PC-3 (cell line): Measurements from ENCODE around the gene SMOC2. TPM values are rescaled to one million over a fixed set of nuclear protein-coding genes. Genes with fewer than 3 reads are reported as not detected.

Experiments used
- ATAC-seq: fragments of 200-7000 bp; cut with Tn5 transposase; 2 replicates; pipeline ENCODE4 v1.9.1; 2020; ENCODE audit warnings: mild to moderate bottlenecking, moderate library complexity
- BruUV-seq: library from RNA; stranded (reverse); fragments of 400-500 nt; replicated peaks from 2 replicates; lab custom pipeline; 2021; lab: Mats Ljungman, UMichigan
- CTCF ChIA-PET: fragments of 300-600 bp; sonication (Branson Sonifier 250); formaldehyde crosslinking; loops from one replicate; lab custom pipeline; 2022; ENCODE audit warnings: antibody characterized with exemption; lab: Charles Lee
- POLR2A ChIA-PET: fragments of 300-600 bp; sonication (Branson Sonifier 250); formaldehyde crosslinking; loops from one replicate; lab custom pipeline; 2022; ENCODE audit warnings: antibody characterized with exemption; ENCODE audit not compliant: unreplicated experiment; lab: Charles Lee
- DNase-seq: peaks from one replicate; pipeline ENCODE4 v3.0.0-alpha.2; 2015
- H2AFZ ChIP-seq: fragments of 300-600 bp; sonication (generic); 2 replicates; pipeline ENCODE4 v1.6.0; 2016; ENCODE audit warnings: antibody characterized with exemption, low read length
- H3F3A ChIP-seq: fragments of 300-600 bp; sonication (generic); one replicate; pipeline ENCODE4 v1.6.0; 2017; ENCODE audit warnings: antibody characterized with exemption, low read length, control low read depth, mild to moderate bottlenecking; ENCODE audit not compliant: unreplicated experiment
- H3K27ac ChIP-seq: fragments of 300-600 bp; sonication (generic); 2 replicates; pipeline ENCODE4 v1.5.1; 2016; ENCODE audit warnings: mild to moderate bottlenecking, low read length
- H3K27me3 ChIP-seq: fragments of 300-600 bp; sonication (generic); 2 replicates; pipeline ENCODE4 v1.6.1; 2016; ENCODE audit warnings: low read length, mixed read lengths
- H3K36me3 ChIP-seq: fragments of 300-600 bp; sonication (generic); 2 replicates; pipeline ENCODE4 v1.6.1; 2016; ENCODE audit warnings: low read depth, mixed run types, low read length, mixed read lengths
- H3K4me1 ChIP-seq: fragments of 300-600 bp; sonication (generic); 2 replicates; pipeline ENCODE4 v1.5.1; 2016; ENCODE audit warnings: low read length; ENCODE audit not compliant: insufficient read depth
- H3K4me2 ChIP-seq: fragments of 300-600 bp; sonication (generic); 2 replicates; pipeline ENCODE4 v1.6.0; 2016; ENCODE audit warnings: low read length
- H3K4me3 ChIP-seq: fragments of 300-600 bp; sonication (generic); 2 replicates; pipeline ENCODE4 v1.5.1; 2016; ENCODE audit warnings: mild to moderate bottlenecking, low read length, mixed read lengths
- H3K79me2 ChIP-seq: fragments of 300-600 bp; sonication (generic); 2 replicates; pipeline ENCODE4 v1.6.1; 2017; ENCODE audit warnings: low read length, mixed read lengths
- H3K9ac ChIP-seq: fragments of 300-600 bp; sonication (generic); 2 replicates; pipeline ENCODE4 v1.6.0; 2016; ENCODE audit warnings: mild to moderate bottlenecking, low read length
- H3K9me2 ChIP-seq: fragments of 300-600 bp; sonication (generic); replicated peaks from 2 replicates; pipeline ENCODE4 v1.6.1; 2016; ENCODE audit warnings: mixed run types, low read length, mixed read lengths
- H3K9me3 ChIP-seq: fragments of 300-600 bp; sonication (generic); 2 replicates; pipeline ENCODE4 v1.6.1; 2016; ENCODE audit warnings: low read length, mixed read lengths
- H4K20me1 ChIP-seq: fragments of 300-600 bp; sonication (generic); 2 replicates; pipeline ENCODE4 v1.6.1; 2016; ENCODE audit warnings: low read length, mixed read lengths
- CTCF ChIP-seq: fragments of 300-600 bp; sonication (generic); conservative IDR thresholded peaks from 2 replicates; pipeline ENCODE4 v1.5.1; 2017; ENCODE audit warnings: antibody characterized with exemption, low read depth, mild to moderate bottlenecking, low read length
- EZH2 ChIP-seq: fragments of 300-600 bp; sonication (generic); IDR thresholded peaks from one replicate; pipeline ENCODE4 v1.6.1; 2017; ENCODE audit warnings: antibody characterized with exemption, mild to moderate bottlenecking, low read length; ENCODE audit not compliant: unreplicated experiment
- EZH2phosphoT487 ChIP-seq: fragments of 300-600 bp; sonication (generic); IDR thresholded peaks from 2 replicates; pipeline ENCODE4 v1.6.1; 2018; ENCODE audit warnings: mild to moderate bottlenecking, antibody characterized with exemption, low read length, borderline replicate concordance
- intact Hi-C: fragments of 100-400 bp; cut with micrococcal nuclease; formaldehyde crosslinking; loops from 2 replicates; pipeline ENCODE4 v1.9.0; 2023
- total RNA-seq: library from RNA; depleted of rRNA; stranded (reverse); fragments of >200 nt; gene quantifications from 2 replicates; pipeline ENCODE4 v1.2.3, GENCODE V29; 2014

Gene SMOC2
- total RNA-seq, 1 experiment from 2014 or later, result not detected

GRCh38 chr6:168574075-168574698 is 133.2 kb downstream of the SMOC2 start:
- CTCF ChIA-PET, result no interaction called here
- ATAC-seq, result no peak
- BruUV-seq, result no TSS peak

GRCh38 chr6:168574699-168575195 is 133.8 kb downstream of the SMOC2 start:
- BruUV-seq, result no TSS peak
- no peak overlapping the region for H3K4me3 ChIP-seq
- TF ChIP-seq CTCF, result no peak
- TF ChIP-seq EZH2, result no peak
- no peak for TF ChIP-seq EZH2phosphoT487
- DNase-seq (no peak), ATAC-seq (no peak)
- H3F3A ChIP-seq, result no peaks in the 10 kb centered on the region
- H3K9me3 ChIP-seq, result no peaks in the 10 kb centered on the region
- no peaks in the 10 kb centered on the region for H3K9me2 ChIP-seq
- CTCF ChIA-PET, result no interaction called here
- intact Hi-C loops, result no loop called here
- POLR2A ChIA-PET, result no interaction called here
- no peaks in the 10 kb centered on the region for H4K20me1 ChIP-seq
- no peaks in the 10 kb centered on the region for H3K36me3 ChIP-seq
- no peak overlapping the region for H3K4me2 ChIP-seq
- no peaks in the 10 kb centered on the region for H3K4me1 ChIP-seq
- H2AFZ ChIP-seq, result no peak overlapping the region
- no peak overlapping the region for H3K27ac ChIP-seq
- no peaks in the 10 kb centered on the region for H3K79me2 ChIP-seq
- no peak overlapping the region for H3K9ac ChIP-seq
- peaks cover 15% of the 10 kb centered on the region; the same call in 1 of the 2 replicates for H3K27me3 ChIP-seq

More at GRCh38 chr6:168574075-168574698, 133.2 kb downstream of the SMOC2 start:
- DNase-seq, result no peak
- Histone ChIP-seq H3K4me2 (no peak overlapping the region), H3K9me3 (no peaks in the 10 kb centered on the region), H3K4me1 (no peaks in the 10 kb centered on the region), H2AFZ (no peak overlapping the region), H3F3A (no peaks in the 10 kb centered on the region), H3K27me3 (peaks cover 10% of the 10 kb centered on the region; the same call in 1 of the 2 replicates), H3K9ac (no peak overlapping the region), H3K79me2 (no peaks in the 10 kb centered on the region), H3K4me3 (no peak overlapping the region), H4K20me1 (no peaks in the 10 kb centered on the region), H3K9me2 (no peaks in the 10 kb centered on the region), H3K27ac (no peak overlapping the region), H3K36me3 (no peaks in the 10 kb centered on the region)
- intact Hi-C loops, result no loop called here
- POLR2A ChIA-PET, result no interaction called here
- no peak for TF ChIP-seq EZH2phosphoT487
- no peak for TF ChIP-seq EZH2
- no peak for TF ChIP-seq CTCF

GRCh38 chr6:168575346-168576098 is 134.5 kb downstream of the SMOC2 start:
- DNase-seq, result no peak
- no peak overlapping the region for H3K9ac ChIP-seq
- no peaks in the 10 kb centered on the region for H3K4me1 ChIP-seq
- ATAC-seq, result no peak
- H3K27me3 ChIP-seq, result peaks cover 16% of the 10 kb centered on the region; the same call in 1 of the 2 replicates
- CTCF ChIA-PET, result no interaction called here
- H2AFZ ChIP-seq, result no peak overlapping the region
- H3K4me3 ChIP-seq, result no peak overlapping the region
- intact Hi-C loops, result no loop called here
- H3K9me2 ChIP-seq, result no peaks in the 10 kb centered on the region
- H3K4me2 ChIP-seq, result no peak overlapping the region
- H3K79me2 ChIP-seq, result no peaks in the 10 kb centered on the region
- no TSS peak for BruUV-seq
- H4K20me1 ChIP-seq, result no peaks in the 10 kb centered on the region
- POLR2A ChIA-PET, result no interaction called here
- no peaks in the 10 kb centered on the region for H3K9me3 ChIP-seq
- TF ChIP-seq EZH2, result no peak
- no peak for TF ChIP-seq CTCF
- TF ChIP-seq EZH2phosphoT487, result no peak
- H3K27ac ChIP-seq, result no peak overlapping the region
- no peaks in the 10 kb centered on the region for H3F3A ChIP-seq
- H3K36me3 ChIP-seq, result no peaks in the 10 kb centered on the region
